Measurements from ENCODE around the gene ZNF234. TPM values are rescaled to one million over a fixed set of nuclear protein-coding genes. Genes with fewer than 3 reads are reported as not detected.

ZNF234 gene
- total RNA-seq, 6 experiments from 2014 or later: 2.4 to 5.6 (median 3.5) TPM

DNA sequence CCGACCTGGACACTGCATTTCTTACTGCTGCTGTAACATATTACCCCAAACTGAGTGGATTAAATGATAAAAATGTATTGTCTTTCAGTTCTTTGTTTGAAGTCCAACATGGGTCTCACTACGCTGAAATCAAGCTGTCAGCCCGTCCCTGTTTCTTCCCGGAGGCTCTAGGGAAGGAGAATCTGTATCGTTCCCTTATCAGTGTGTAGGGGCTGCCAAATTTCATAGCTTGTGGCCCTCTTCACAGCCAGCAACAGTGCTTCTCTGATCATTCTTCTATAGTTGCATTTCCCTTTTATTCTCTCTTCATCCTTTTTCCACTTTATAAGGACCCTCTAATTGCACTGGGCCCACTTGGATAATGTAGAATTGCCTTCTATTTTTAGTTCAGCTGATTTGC is 10.1 kb downstream of the ZNF234 start:
- H3K4me1 ChIP-seq: no peaks in the 10 kb centered on the region
- no peak overlapping the region for H3K4me3 ChIP-seq
- H3K27ac ChIP-seq: no peak overlapping the region
- H3K36me3 ChIP-seq: peaks cover 0 to 61% (median 31%) of the 10 kb centered on the region in 4 donors
- no peak for ATAC-seq
- intact Hi-C loops (cut with DNase I): no loop called here
- WGBS (ENCODE audit: insufficient coverage, low coverage, low lambda C conversion rate, missing lambda C conversion rate): 90% methylated on average over 5 of the region's 5 CpGs
- no peak for DNase-seq
- peaks cover 0 to 33% (median 12%) of the 10 kb centered on the region in 4 donors for H3K9me3 ChIP-seq
- no peaks in the 10 kb centered on the region for H3K27me3 ChIP-seq
- no peak for TF ChIP-seq POLR2A (IDR thresholded peaks at IDR 0.05)
- TF ChIP-seq, protein P1, sequence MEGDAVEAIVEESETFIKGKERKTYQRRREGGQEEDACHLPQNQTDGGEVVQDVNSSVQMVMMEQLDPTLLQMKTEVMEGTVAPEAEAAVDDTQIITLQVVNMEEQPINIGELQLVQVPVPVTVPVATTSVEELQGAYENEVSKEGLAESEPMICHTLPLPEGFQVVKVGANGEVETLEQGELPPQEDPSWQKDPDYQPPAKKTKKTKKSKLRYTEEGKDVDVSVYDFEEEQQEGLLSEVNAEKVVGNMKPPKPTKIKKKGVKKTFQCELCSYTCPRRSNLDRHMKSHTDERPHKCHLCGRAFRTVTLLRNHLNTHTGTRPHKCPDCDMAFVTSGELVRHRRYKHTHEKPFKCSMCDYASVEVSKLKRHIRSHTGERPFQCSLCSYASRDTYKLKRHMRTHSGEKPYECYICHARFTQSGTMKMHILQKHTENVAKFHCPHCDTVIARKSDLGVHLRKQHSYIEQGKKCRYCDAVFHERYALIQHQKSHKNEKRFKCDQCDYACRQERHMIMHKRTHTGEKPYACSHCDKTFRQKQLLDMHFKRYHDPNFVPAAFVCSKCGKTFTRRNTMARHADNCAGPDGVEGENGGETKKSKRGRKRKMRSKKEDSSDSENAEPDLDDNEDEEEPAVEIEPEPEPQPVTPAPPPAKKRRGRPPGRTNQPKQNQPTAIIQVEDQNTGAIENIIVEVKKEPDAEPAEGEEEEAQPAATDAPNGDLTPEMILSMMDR (IDR thresholded peaks at IDR 0.05): no peak

DNA sequence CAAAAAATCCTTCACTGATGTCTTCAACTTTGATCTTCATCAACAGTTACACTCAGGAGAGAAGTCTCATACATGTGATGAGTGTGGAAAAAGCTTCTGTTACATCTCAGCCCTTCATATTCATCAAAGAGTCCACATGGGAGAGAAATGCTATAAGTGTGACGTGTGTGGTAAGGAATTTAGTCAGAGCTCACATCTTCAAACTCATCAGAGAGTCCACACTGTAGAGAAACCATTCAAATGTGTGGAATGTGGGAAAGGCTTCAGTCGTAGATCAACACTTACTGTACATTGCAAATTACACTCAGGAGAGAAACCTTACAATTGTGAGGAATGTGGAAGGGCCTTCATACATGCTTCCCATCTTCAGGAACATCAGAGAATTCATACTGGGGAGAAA is 15.1 kb downstream of the ZNF234 start:
- no peak overlapping the region for H3K4me3 ChIP-seq
- TF ChIP-seq, protein P1 (IDR thresholded peaks at IDR 0.05): no peak
- TF ChIP-seq POLR2A (IDR thresholded peaks at IDR 0.05): no peak
- peaks cover 0 to 37% (median 21%) of the 10 kb centered on the region in 4 donors for H3K36me3 ChIP-seq
- H3K9me3 ChIP-seq: peaks cover 0 to 57% (median 26%) of the 10 kb centered on the region in 4 donors
- ATAC-seq (no peak), DNase-seq (no peak)
- no peak overlapping the region for H3K27ac ChIP-seq
- H3K4me1 ChIP-seq: no peaks in the 10 kb centered on the region
- 91% methylated on average over 2 of the region's 2 CpGs for WGBS (ENCODE audit: insufficient coverage, low coverage, low lambda C conversion rate, missing lambda C conversion rate)
- intact Hi-C loops (cut with DNase I): no loop called here
- H3K27me3 ChIP-seq: no peaks in the 10 kb centered on the region

DNA sequence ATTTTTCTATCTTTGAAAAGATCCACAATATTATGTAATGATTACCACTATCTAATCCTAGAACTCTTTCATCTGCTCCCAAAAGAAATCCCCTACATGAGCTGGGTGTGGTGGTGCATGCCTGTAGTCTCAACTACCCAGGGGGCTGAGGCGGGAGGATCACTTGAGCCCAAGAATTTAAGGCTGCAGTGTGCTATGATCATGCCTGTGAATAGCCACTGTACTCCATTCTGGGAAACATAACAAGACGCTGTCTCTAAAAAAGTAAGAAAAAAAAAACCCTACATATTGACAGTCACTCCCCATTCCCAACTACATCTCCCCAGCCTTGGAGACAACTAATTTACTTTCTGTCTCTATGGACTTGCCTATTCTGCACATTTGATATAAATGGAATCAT is 22.4 kb downstream of the ZNF234 start:
- Histone ChIP-seq H3K36me3 (peaks cover 0 to 11% (median 5%) of the 10 kb centered on the region in 4 donors), H3K27me3 (no peaks in the 10 kb centered on the region), H3K4me1 (peaks cover 0 to 6% (median 3%) of the 10 kb centered on the region in 4 donors), H3K9me3 (peaks cover 0 to 12% (median 2%) of the 10 kb centered on the region in 4 donors), H3K4me3 (no peak overlapping the region), H3K27ac (no peak overlapping the region)
- ATAC-seq (no peak), DNase-seq (no peak)
- 92% methylated on average over 2 of the region's 2 CpGs for WGBS (ENCODE audit: insufficient coverage, low coverage, low lambda C conversion rate, missing lambda C conversion rate)
- intact Hi-C loops (cut with DNase I): no loop called here
- TF ChIP-seq, protein P1 (IDR thresholded peaks at IDR 0.05): no peak
- TF ChIP-seq POLR2A (IDR thresholded peaks at IDR 0.05): no peak

DNA sequence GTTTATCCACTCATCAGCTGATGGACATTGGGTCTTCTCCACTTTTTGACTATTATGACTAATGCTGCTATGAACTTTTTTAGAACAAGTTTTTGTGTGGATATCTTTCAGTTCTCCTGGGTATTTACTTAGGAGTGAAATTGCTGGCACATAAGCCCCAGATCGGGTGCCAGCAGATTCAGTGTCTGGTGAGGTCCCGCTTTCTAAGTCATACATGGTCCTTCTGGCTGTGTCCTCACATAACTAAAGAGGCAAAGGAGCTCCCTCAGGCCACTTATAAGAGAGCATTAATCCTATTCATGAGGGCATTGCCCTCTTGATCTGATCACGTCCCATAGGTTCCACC is 22.9 kb downstream of the ZNF234 start:
- intact Hi-C loops (cut with DNase I): no loop called here
- peak overlapping the region in 1 of 3 donors; percentile 44 for H3K27ac ChIP-seq

More for the DNA sequence above, 22.9 kb downstream of the ZNF234 start:
- H3K4me3 ChIP-seq: peak overlapping the region; percentile 72 to 90 (median 83)
- H3K36me3 ChIP-seq: peaks cover 0 to 11% (median 5%) of the 10 kb centered on the region in 4 donors
- no peak for TF ChIP-seq POLR2A (IDR thresholded peaks at IDR 0.05)
- TF ChIP-seq, protein P1 (IDR thresholded peaks at IDR 0.05): no peak
- WGBS (ENCODE audit: insufficient coverage, low coverage, low lambda C conversion rate, missing lambda C conversion rate): 41% methylated on average over 3 of the region's 3 CpGs
- no peaks in the 10 kb centered on the region for H3K27me3 ChIP-seq
- DNase-seq: no peak
- peaks cover 0 to 7% (median 2%) of the 10 kb centered on the region in 4 donors for H3K9me3 ChIP-seq
- peaks cover 0 to 6% (median 3%) of the 10 kb centered on the region in 4 donors for H3K4me1 ChIP-seq
- ATAC-seq: no peak

Data from right lobe of liver (tissue), 6 donors.